ENCODE results near the gene SUN3.
"Not testable (repeated sequence)": the region's sequence is repeated elsewhere in the genome, so short reads cannot be mapped to it uniquely, and the experiment has no call there.

Gene SUN3

GRCh38 chr7:48025624-48026023 is 3.3 kb downstream of the SUN3 start:
- DNase-seq, result no peak

GRCh38 chr7:48017674-48018073 is 11.2 kb downstream of the SUN3 start:
- no peak for DNase-seq

- DNase-seq, result no peak
These were observed 12.3 kb downstream of the SUN3 start for GRCh38 chr7:48016641-48017040.

- no peak for DNase-seq
These were observed 17.0 kb downstream of the SUN3 start for GRCh38 chr7:48011951-48012350.

- DNase-seq, result no peak
These were observed 17.6 kb downstream of the SUN3 start for GRCh38 chr7:48011323-48011722.

GRCh38 chr7:48009954-48010353 is 19.0 kb downstream of the SUN3 start:
- DNase-seq, result no peak

- DNase-seq, result no peak
These were observed 19.6 kb downstream of the SUN3 start for GRCh38 chr7:48009257-48009656.

- DNase-seq, result no peak
These were observed 22.0 kb downstream of the SUN3 start for GRCh38 chr7:48006866-48007265.

GRCh38 chr7:48004638-48005037 is 24.3 kb downstream of the SUN3 start:
- DNase-seq, result no peak

- DNase-seq, result no peak
These were observed 24.9 kb downstream of the SUN3 start for GRCh38 chr7:48004032-48004431.

- not testable (repeated sequence) for DNase-seq
These were observed 28.7 kb downstream of the SUN3 start for GRCh38 chr7:48000164-48000563.

- DNase-seq, result no peak
These were observed 29.5 kb downstream of the SUN3 start for GRCh38 chr7:47999413-47999812.

GRCh38 chr7:47992446-47992845 is 36.5 kb downstream of the SUN3 start:
- DNase-seq, result no peak

- peak; percentile 83 for DNase-seq
These were observed 37.1 kb downstream of the SUN3 start for GRCh38 chr7:47991741-47992311.

GRCh38 chr7:47991270-47991669 is 37.6 kb downstream of the SUN3 start:
- no peak for DNase-seq

- DNase-seq, result no peak
These were observed 38.3 kb downstream of the SUN3 start for GRCh38 chr7:47990592-47990991.

- DNase-seq, result not testable (repeated sequence)
These were observed 39.1 kb downstream of the SUN3 start for GRCh38 chr7:47989607-47990400.

GRCh38 chr7:47988496-47989386 is 40.2 kb downstream of the SUN3 start:
- DNase-seq, result no peak

GRCh38 chr7:47982610-47983009 is 46.3 kb downstream of the SUN3 start:
- no peak for DNase-seq

GRCh38 chr7:47980648-47981047 is 48.3 kb downstream of the SUN3 start:
- DNase-seq, result not testable (repeated sequence)

- no peak for DNase-seq
These were observed 49.1 kb downstream of the SUN3 start for GRCh38 chr7:47979832-47980181.

GRCh38 chr7:47979145-47979831 is 49.6 kb downstream of the SUN3 start, which contains the start of gene HUS1:
HUS1 (minus strand) TSS chr7:47979615; CDS start chr7:47979519, 96 bp downstream.
- DNase-seq, result peak; percentile 92

- no peak for DNase-seq
These were observed 50.1 kb downstream of the SUN3 start for GRCh38 chr7:47978790-47979144.
